ENCODE results near the gene CPN2.

The CPN2 gene

GRCh38 chr3:194292331-194292730 is 58.8 kb downstream of the CPN2 start:
- no peak for DNase-seq
